Measurements from ENCODE around the gene GAL3ST1.
"Not testable (repeated sequence)": the region's sequence is repeated elsewhere in the genome, so short reads cannot be mapped to it uniquely, and the experiment has no call there.

GAL3ST1 gene

DNA sequence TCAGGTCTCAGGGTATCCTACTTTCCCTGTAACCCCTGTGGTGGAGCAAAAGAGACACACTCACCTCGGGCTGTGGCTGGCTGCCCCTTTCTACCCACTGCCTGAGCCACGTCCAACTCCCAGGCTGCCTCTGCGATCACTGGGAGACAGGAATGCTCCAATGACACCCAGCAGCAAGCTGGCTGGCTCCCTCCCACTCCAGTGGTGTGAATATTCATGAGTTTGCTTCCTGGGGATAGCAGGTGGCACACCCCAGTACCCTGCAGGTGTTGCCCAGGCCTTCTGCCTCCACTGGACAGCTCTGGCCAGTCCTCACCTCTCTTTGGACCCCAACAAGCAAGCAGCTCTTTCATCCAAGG is 9.7 kb downstream of the GAL3ST1 start:
- DNase-seq (ENCODE audit: low read depth, low spot score) = no peak

DNA sequence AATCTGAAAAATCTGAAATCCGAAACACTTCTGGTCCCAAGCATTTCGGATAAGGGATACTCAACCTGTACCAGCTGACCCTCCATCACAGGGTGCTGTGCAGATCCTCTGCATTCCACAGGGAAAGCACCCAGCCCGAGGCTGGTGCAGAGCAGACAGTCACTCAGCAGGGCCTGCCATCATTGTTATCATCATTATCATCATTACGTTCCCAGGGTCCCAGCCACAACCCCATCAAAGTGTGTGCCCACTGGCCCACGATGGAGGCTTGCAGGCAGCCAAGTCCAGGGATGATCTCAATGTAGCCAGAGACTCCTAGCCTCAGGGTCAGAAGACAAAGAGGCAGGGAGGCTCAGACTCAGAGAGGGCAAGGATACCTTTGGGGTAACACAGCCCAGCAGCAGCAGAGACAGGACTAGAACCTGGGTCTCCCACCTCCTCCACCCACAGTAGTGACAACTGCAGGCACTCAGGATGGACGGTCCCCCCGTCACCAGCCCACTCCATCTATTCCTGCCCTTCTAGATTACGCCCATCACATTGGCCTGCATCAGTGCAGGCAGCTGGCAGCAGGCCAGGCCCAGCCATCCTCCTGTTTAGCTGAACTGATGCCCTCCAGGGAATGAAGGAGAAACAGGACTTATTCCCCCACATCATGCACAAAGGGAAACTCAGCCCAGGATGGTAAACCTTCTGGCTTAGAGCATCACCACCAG is 10.3 kb downstream of the GAL3ST1 start:
- no peak for DNase-seq (ENCODE audit: low read depth, low spot score)

DNA sequence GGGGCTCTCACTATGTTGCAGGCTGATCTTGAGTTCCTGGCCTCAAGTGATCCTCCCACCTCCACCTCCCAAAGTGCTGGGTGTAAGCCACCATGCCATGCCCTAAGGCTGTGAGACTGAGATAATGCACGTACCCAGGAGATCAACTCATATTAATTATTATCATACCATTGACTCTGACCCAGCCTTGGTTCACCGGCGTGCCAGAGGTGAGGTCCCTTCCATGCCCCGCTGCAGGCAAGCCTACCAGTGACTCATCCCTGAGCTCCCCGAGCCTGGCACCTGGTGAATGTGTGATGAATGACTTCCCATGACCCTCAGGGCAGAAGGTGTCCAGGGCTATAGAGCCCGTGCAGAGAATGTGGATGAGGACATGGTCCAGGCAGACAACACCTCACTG is 12.1 kb downstream of the GAL3ST1 start:
- DNase-seq (ENCODE audit: low read depth, low spot score) = no peak

DNA sequence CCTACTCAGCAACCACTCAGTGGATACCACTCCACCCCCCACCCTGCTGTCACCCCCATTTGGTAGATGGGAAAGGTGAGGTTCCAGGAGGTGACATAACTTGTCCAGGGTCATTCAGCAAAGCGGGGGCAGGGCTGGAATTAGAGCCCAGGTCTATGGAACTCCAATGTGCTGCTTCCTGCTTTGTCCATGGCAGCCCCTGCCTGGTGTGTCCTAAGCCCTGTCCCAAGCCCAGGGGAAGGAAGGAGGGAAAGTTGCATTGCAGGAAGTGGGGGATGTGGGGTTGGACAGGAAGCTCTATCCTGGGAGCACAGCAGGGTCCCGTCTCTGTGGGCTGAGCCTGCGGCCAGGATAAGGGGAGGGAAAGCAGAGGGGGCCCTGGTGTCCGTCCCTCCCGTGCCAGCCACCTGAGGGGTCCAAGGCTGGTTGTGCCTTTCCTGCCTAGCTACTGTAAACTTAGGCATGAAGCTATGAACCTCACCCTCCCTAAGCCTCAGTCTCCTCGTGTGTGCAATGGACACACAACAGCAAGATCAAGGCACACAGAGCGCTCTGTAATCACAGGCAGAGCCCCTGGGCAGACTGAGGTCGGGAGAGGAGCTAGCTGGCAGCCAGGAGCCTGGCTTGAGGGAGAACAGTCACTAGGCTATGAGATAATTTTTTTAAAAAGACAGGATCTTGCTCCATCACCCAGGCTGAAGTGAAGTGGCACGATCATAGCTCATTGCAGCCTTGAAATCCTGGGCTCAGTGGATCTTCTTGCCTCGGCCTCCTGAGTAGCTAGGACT is 12.9 kb downstream of the GAL3ST1 start:
- DNase-seq (ENCODE audit: low read depth, low spot score) = no peak

DNA sequence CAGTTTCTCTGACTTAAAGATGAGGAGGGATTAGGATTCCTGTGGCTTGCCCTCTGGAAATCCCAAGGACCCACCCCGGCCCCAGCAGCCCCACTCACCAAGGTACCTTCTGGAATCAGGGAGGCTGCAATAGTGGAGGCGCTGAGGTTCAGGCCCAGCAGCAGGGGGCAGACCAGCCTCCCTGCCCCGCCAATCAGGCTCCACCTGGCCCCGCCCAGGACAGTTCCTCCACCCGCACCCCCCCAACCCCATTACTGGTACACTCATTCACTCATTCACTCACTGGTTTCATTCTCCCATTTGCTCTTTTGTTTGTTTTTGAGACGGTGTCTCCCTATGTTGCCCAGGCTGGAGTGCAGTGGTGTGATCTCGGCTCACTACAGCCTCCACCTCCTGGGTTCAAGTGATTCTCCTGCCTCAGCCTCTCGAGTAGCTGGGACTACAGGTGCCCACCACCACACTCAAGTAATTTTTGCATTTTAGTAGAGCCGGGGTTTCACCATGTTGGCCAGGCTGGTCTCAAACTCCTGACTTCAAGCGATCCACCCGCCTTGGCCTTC is 13.7 kb downstream of the GAL3ST1 start:
- not testable (repeated sequence) for DNase-seq (ENCODE audit: low read depth, low spot score)

DNA sequence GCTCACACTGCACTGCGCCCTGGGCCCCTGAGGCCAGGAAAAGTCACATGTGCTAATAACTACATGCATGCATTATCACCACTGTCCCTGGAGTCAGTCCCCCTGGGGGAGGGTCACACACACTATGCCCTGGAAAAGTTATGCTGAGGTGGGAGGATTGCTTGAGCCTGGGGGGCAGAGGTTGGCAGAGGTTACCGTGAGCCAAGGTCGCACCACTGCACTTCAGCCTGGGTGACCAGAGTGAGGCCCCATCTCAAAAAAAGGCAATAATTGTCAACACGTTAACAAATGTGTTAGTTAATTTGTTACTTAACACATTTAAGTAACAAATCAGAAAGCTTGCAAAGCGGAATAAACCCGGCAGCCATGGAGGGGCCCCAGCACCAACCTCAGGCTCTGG is 14.6 kb downstream of the GAL3ST1 start:
- no peak for DNase-seq (ENCODE audit: low read depth, low spot score)

DNA sequence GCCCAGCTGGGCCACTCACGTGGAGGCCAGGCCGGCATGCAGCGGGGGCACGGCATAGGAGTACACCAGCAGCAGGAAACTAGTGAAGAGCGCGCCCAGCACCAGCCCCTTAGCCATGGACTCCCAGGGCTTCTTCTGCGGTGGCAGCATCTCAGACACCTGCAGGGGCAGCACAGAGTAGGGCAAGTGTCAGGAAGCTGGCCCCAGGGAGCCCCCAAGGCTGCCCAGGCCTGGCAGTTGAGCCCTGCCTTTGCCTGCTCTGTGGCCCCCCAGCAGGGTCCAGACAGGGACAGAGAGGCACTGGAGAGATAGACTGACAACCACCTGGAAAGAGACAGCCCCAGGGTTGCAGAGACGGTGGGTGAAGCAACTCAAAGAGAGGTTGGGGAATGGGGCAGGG is 17.2 kb downstream of the GAL3ST1 start:
- DNase-seq (ENCODE audit: low read depth, low spot score) = no peak

DNA sequence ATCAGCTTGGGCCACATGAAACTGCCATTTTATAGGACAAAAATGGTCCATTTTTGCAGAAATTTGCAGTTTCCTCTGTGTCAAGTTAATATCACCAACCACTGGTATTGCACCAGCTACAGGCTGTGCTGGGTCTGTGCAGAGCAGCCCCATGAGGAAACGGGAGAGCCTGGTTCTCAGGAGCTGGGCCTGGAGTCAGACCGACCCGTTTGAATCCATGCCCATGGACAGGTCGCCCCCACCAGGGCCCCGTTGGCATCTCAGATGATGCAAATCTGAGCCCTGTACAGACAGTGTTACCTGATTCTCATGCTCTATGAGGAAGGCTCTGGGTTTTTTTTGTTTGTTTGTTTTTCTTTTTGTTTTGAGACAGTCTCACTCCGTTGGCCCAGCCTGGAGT is 18.1 kb downstream of the GAL3ST1 start:
- no peak for DNase-seq (ENCODE audit: low read depth, low spot score)

DNA sequence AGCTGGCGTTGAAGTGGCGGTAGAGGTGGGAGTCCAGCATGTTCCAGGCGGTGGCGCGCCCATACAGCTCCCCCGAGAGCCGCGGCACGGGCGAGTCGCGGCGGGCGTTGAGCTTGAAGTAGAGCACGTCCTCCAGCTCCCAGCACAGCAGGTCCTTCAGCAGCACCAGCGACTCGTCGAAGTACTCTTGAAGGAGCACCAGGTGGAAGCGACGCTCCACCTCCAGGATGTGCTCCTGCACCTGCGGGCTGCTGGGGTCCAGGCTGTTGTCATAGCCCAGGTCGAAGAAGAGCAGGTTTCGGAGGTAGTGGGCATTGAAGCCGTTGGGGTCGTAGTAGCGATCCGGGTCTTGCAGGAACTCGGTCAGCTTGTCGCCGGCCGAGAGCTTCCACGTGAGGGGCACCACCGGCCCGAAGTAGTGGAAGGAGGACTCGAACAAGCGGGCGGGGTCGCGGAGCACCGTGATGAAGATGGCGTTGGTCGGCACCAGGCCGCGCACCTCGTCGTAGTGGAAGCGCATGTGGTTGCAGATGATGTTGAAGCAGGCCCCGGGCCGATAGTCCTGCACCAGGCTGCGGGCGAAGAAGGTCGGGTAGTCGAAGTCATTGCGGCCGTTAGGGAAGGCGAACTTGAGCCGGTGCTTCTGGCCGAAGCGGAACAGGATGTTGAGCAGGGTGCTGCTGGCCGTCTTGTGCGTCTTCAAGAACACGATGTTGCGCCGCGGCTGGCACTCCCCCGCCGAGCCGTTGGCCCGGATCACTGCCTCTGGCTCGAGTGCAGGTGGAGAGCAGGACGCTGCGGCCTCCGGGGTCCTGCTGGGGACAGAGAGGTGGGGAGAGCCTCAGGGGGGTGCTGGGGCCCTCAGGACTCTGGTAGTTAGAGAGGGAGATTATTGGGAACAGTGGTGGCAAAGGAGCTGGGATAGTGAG is 18.9 kb downstream of the GAL3ST1 start:
- DNase-seq (ENCODE audit: low read depth, low spot score) = no peak

DNA sequence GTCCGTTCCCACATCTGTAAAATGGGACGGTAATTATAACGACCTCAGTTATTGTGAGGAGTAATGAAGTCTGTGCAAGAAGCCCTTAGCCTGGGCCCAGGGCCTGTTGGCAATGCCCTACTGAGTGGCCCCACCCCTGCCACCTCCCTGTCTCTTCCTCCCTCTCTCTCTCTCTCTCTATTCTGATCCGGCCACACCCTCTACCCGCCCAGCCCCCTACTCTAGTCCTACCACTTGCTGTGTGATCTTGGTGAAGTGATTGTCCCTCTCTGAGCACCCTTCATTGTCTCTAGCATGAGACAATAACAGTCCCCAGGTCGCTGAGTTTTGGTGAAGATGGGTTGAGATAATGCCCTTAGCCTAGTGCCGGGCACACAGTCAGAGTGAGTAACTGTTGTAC is 20.5 kb downstream of the GAL3ST1 start:
- DNase-seq (ENCODE audit: low read depth, low spot score) = no peak

DNA sequence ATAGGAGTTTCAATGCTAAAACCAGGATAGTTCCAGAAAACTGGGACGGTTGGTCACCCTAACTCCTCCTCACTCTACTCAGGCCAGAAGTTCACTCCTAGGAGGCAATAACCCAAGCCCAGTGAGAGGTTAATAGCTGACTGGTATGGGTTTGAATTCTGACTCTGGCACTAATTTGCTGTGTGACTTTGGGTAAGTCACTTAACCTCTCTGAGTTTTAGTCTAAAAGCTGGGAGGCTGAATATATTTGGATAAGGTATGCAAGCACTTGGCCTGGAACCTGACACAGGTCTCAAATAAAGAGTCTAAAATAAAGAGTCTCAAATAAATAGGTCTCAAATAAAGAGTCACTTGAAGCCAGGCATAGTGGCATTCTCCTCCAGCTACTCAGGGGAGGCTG is 21.7 kb downstream of the GAL3ST1 start:
- no peak for DNase-seq (ENCODE audit: low read depth, low spot score)

DNA sequence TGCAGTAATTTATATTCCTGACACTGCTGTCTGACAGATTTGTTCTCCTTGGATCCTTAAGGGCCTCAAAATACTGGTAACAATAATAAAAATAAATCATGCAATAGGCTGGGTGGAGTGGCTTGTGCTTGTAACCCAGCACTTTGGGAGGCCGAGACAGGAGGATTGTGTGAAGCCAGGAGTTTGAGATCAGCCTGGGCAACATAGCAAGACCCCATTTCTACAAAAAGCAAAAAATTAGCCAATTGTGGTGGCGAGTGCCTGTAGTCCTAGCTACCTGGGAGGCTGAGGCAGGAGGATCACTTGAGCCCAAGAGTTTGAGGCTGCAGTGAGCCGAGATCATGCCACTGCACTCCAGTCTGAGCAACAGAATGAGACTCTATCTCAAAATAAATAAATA is 22.7 kb downstream of the GAL3ST1 start:
- not testable (repeated sequence) for DNase-seq (ENCODE audit: low read depth, low spot score)

DNA sequence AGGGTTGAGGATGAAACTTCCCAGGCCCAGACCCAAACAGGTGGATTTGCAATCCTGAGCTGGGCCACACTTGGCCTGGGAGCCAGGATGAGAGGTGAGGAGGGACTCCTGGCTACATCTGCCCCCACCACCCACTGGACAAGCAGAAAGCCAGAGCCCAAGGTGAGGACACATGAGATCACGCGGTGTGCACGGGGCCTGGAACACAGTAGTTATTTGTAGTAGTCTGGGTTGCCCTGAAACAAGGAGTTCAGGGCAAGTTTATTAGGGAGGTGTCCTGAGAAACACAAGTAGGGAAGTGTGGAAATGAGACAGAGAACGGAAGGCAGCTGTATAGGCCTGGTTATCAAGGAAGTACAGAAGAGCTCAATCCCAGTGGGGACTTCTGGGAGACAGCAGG is 27.3 kb downstream of the GAL3ST1 start:
- DNase-seq (ENCODE audit: low read depth, low spot score) = no peak

DNA sequence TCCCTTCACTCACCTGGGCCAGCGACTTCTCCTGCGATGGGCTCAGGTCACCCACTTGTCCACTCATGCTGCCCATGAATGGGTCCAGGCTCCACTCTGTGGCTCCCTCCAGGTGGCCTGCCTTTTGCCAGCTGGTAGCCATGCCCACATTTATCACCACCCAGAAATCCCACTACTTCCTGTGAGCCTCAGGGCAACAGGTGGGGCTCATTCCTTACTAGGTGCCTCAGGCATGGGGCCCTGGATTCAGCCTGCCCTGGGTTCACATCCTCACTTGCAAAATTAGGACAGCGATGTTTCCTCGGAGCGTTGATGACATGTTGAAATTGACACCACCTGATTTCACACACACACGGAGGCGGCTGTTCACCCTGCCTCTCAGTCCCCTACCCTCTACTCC is 27.8 kb downstream of the GAL3ST1 start, which contains the start of gene SEC14L6:
SEC14L6 (minus strand) TSS at position 126 of the 400 bp plus-strand sequence; CDS start at position 67, 59 bp downstream.
- no peak for DNase-seq (ENCODE audit: low read depth, low spot score)

DNA sequence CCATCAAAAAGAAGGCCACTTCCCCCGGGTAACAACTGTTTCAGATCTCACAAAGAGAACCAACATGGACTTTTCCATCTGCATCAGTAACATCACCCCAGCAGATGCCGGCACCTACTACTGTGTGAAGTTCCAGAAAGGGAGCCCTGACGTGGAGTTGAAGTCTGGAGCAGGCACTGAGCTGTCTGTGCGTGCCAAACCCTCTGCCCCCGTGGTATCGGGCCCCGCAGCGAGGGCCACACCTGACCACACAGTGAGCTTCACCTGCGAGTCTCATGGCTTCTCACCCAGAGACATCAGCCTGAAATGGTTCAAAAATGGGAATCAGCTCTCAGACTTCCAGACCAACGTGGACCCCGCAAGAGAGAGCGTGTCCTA is 31.7 kb downstream of the GAL3ST1 start:
- no peak for DNase-seq (ENCODE audit: low read depth, low spot score)

DNA sequence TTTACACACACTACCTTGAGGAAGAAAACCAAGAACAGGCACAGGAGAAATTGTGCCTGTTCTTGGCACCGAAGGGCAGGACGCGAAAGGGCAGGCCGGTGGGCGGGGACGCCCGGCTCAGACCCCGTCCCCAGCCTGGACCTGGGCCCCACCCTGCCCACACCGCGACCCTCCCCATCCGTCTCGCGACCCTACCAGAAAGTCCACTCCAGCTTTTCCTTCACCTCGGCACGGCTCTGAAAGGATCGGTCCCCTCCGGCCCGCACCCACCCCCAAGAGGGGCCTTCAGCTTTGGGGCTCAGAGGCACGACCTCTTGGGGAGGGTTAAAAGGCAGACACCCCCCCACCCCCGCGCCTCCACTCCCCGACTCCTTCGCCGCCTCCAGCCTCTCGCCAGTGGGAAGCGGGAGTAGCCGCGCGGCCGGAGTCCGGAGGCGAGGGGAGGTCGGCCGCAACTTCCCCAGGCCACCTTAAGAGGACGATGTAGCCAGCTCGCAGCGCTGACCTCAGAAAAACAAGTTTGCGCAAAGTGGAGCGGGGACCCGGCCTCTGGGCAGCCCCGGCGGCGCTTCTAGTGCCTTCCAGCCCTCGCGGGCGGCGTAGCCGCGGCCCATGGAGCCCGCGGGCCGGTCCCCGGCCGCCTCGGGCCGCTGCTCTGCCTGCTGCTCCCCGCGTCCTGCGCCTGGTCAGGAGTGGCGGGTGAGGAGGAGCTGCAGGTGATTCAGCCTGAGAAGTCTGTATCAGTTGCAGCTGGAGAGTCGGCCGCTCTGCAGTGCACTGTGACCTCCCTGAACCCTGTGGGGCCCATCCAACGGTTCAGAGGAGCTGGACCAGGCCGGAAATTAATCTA is 32.3 kb downstream of the GAL3ST1 start:
- no peak for DNase-seq (ENCODE audit: low read depth, low spot score)

DNA sequence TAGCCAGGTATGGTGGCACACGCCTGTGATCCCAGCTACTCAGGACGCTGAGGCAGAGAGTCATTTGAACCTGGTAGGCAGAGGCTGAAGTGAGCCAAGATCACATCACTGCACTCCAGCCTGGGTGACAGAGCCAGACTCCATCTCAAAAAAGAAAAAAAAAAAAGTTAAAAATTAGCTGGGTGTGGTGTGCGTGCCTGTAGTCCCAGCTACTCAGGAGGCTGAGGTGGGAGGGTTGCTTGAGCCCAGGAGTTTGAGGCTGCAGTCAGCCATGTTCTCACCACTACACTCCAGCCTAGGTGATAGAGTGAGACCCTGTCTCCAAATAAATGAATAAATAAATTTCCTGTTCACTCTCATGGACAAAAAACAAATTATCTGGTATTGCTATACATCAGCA is 33.0 kb downstream of the GAL3ST1 start:
- not testable (repeated sequence) for DNase-seq (ENCODE audit: low read depth, low spot score)

DNA sequence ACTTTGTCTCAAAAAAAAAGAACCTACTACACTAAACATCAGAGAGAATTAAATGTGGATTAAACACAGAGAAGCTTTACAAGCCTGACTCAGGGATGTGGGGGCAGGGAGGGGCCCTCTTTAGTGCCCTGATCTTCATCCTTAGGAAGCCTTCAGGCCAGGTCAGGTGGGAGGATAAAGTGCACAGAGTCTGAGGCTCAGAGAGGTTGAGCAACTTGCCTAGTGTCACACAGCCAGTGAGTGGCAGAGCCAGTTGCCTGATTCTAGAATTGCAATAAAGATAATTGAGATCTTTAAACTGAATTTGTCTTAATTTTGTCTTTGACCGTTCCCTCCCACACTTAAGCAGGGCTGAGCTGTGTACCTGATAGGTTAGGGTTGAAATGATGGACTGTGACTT is 35.1 kb downstream of the GAL3ST1 start:
- no peak for DNase-seq (ENCODE audit: low read depth, low spot score)

DNA sequence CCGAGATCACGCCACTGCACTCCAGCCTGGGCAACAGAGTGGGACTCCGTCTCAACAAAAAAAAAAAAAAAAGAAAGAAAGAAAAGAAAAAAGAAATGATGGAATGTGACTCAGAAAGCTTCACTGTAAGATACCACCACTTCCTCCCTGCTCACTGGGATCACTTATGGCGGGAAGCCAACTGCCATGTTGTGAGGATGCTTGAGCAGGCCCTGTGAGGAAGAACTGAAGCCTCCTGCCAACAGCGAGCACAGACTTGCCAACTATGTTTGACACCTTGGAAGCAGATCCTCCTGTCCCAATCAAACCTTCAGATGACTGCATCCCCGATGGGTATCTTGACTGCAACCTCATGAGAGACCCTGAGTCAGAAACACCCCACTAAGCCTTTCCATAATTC is 36.2 kb downstream of the GAL3ST1 start:
- no peak for DNase-seq (ENCODE audit: low read depth, low spot score)

DNA sequence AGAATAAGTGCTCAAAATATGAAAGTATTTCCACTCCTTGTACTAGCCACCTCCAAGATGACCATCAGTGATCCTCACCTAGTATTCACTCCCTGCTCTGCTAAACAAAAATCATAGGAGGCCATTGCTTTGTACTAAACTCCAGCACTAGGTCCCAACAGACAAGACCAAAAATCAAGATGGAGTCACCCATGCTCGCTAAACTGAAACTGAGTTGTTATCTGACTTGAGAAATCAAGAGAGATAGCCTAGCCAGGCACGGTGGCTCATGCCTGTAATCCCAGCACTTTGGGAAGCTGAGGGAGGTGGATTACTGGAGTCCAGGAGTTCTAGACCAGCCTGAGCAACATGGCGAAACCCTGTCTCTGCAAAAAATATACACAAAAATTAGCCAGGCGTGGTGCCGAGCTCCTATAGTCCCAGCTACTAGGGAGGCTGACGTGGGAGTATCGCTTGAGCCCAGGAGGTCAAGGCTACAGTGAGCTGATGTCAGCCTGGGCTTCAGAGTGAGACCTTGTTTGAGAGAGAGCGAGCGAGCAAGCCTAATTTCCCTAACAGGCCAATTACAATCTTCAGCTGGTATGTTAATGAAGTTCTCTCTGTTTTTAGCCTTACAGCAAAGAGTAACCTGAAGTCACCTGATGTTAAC is 37.3 kb downstream of the GAL3ST1 start:
- DNase-seq (ENCODE audit: low read depth, low spot score) = no peak
